GM23338 (cell line): ENCODE data around the gene SYTL1. TPM values are rescaled to one million over a fixed set of nuclear protein-coding genes. Genes with fewer than 3 reads are reported as not detected.

Experiments used
- ATAC-seq: fragments of 200-7000 bp; cut with Tn5 transposase; 3 replicates; pipeline ENCODE4 v1.9.1; 2020
- DNase-seq: peaks from one replicate; pipeline ENCODE4 v3.0.0-alpha.2; 2015; ENCODE audit warnings: low spot score
- H2AFZ ChIP-seq: fragments of 200-600 bp; sonication (generic); 2 replicates; pipeline ENCODE4 v1.8.0; 2016; ENCODE audit warnings: antibody characterized with exemption, mild to moderate bottlenecking, moderate library complexity
- H3F3A ChIP-seq: fragments of 200-600 bp; sonication (generic); replicated peaks from 2 replicates; pipeline ENCODE4 v1.8.0; 2017; ENCODE audit warnings: antibody characterized with exemption, mixed run types, low read depth
- H3K27ac ChIP-seq: fragments of 200-600 bp; sonication (generic); 2 replicates; pipeline ENCODE4 v1.6.1; 2016; ENCODE audit warnings: low read depth
- H3K27me3 ChIP-seq: fragments of 200-600 bp; sonication (generic); 2 replicates; pipeline ENCODE4 v1.8.0; 2016; ENCODE audit warnings: mild to moderate bottlenecking, mixed run types, moderate library complexity; ENCODE audit not compliant: insufficient read depth
- H3K36me3 ChIP-seq: fragments of 200-600 bp; sonication (generic); 2 replicates; pipeline ENCODE4 v1.8.0; 2016; ENCODE audit warnings: mild to moderate bottlenecking; ENCODE audit not compliant: insufficient read depth
- H3K4me1 ChIP-seq: fragments of 200-600 bp; sonication (generic); 2 replicates; pipeline ENCODE4 v1.8.0; 2016; ENCODE audit warnings: mild to moderate bottlenecking, moderate library complexity; ENCODE audit not compliant: insufficient read depth
- H3K4me2 ChIP-seq: fragments of 200-600 bp; sonication (generic); 2 replicates; pipeline ENCODE4 v1.7.1; 2017; ENCODE audit warnings: mixed run types
- H3K4me3 ChIP-seq: fragments of 200-600 bp; sonication (generic); 2 replicates; pipeline ENCODE4 v1.6.1; 2016; ENCODE audit warnings: mixed run types
- H3K79me2 ChIP-seq: fragments of 200-600 bp; sonication (generic); replicated peaks from 2 replicates; pipeline ENCODE4 v1.8.0; 2017; ENCODE audit warnings: mild to moderate bottlenecking; ENCODE audit not compliant: insufficient read depth
- H3K9me2 ChIP-seq: fragments of 200-600 bp; sonication (generic); 2 replicates; pipeline ENCODE4 v1.8.0; 2017; ENCODE audit not compliant: insufficient read depth
- H4K20me1 ChIP-seq: fragments of 200-600 bp; sonication (generic); replicated peaks from 2 replicates; pipeline ENCODE4 v1.8.0; 2017; ENCODE audit warnings: mild to moderate bottlenecking; ENCODE audit not compliant: insufficient read depth
- H3K27ac Mint-ChIP-seq: 2 replicates; pipeline ENCODE4 v1.8.0; 2020; ENCODE audit warnings: inconsistent platforms, mild to moderate bottlenecking, moderate library complexity, mixed read lengths
- H3K27me3 Mint-ChIP-seq: 3 replicates; pipeline ENCODE4 v1.8.0; 2022; ENCODE audit warnings: low read depth, mild to moderate bottlenecking, moderate library complexity, mixed read lengths, inconsistent platforms; ENCODE audit not compliant: insufficient read depth, poor library complexity
- H3K36me3 Mint-ChIP-seq: 3 replicates; pipeline ENCODE4 v1.8.0; 2021; ENCODE audit warnings: low read depth, mild to moderate bottlenecking, inconsistent platforms, moderate library complexity, mixed read lengths
- H3K4me1 Mint-ChIP-seq: 3 replicates; pipeline ENCODE4 v1.8.0; 2020; ENCODE audit warnings: mild to moderate bottlenecking, inconsistent platforms, mixed read lengths
- H3K4me3 Mint-ChIP-seq: 3 replicates; pipeline ENCODE4 v1.8.0; 2021; ENCODE audit warnings: moderate library complexity, mild to moderate bottlenecking, inconsistent platforms, mixed read lengths
- H3K9me3 Mint-ChIP-seq: 3 replicates; pipeline ENCODE4 v1.8.0; 2020; ENCODE audit warnings: moderate library complexity, mild to moderate bottlenecking, inconsistent platforms, mixed read lengths
- CREB1 ChIP-seq: fragments of 250-450 bp; sonication (Bioruptor Pico); IDR thresholded peaks from 2 replicates; pipeline ENCODE4 v1.5.0; 2020; ENCODE audit warnings: low read depth, mild to moderate bottlenecking, moderate library complexity
- EZH2phosphoT487 ChIP-seq: fragments of 200-600 bp; sonication (generic); IDR thresholded peaks from one replicate; pipeline ENCODE4 v1.8.1; 2018; ENCODE audit warnings: antibody characterized with exemption; ENCODE audit not compliant: unreplicated experiment
- JUNB ChIP-seq: IDR thresholded peaks from one replicate; pipeline ENCODE4 v1.6.1; 2016; ENCODE audit warnings: antibody characterized with exemption; ENCODE audit not compliant: unreplicated experiment
- NANOG ChIP-seq: IDR thresholded peaks from 2 replicates; pipeline ENCODE4 v1.6.1; 2016; ENCODE audit warnings: antibody characterized with exemption, borderline replicate concordance
- POLR2AphosphoS5 ChIP-seq: IDR thresholded peaks from 2 replicates; pipeline ENCODE4 v1.6.1; 2016; ENCODE audit warnings: antibody characterized with exemption, low read depth
- STAT1 ChIP-seq: IDR thresholded peaks from one replicate; pipeline ENCODE4 v1.6.1; 2016; ENCODE audit warnings: antibody characterized with exemption; ENCODE audit not compliant: unreplicated experiment
- ZNF114 ChIP-seq: fragments of 250-450 bp; sonication (Bioruptor Pico); IDR thresholded peaks from 2 replicates; pipeline ENCODE4 v1.5.0; 2020; ENCODE audit warnings: mild to moderate bottlenecking, moderate library complexity
- ZNF331 ChIP-seq: fragments of 250-450 bp; sonication (Bioruptor Pico); IDR thresholded peaks from 2 replicates; pipeline ENCODE4 v1.5.0; 2020; ENCODE audit warnings: low read depth, mild to moderate bottlenecking, moderate library complexity
- polyA plus RNA-seq: library from polyadenylated mRNA; unstranded; fragments of >200 nt; fragmentation: Nextera tagmentation; extraction: Ambion mirVana; gene quantifications from 2 replicates; pipeline ENCODE4 v1.2.1, GENCODE V29; 2016
- total RNA-seq: library from RNA; depleted of rRNA; stranded (reverse); fragments of >200 nt; shearing (Covaris generic); gene quantifications from 2 replicates; pipeline ENCODE4 v1.2.3, GENCODE V29; 2014
- TF ChIP-seq, protein P1 (sequence below), 2 experiments: fragments of 200-600 bp in 1 of 2; sonication (generic) in 1 of 2; conservative IDR thresholded peaks; 2 replicates each; pipeline versions ENCODE4 v1.5.1 to v1.6.1; 2016 to 2017; ENCODE audit warnings: antibody characterized with exemption in 2 of 2, low read depth in 2 of 2, mild to moderate bottlenecking in 2 of 2, moderate library complexity in 1 of 2
- TF ChIP-seq, protein P2 (sequence below): IDR thresholded peaks from one replicate; pipeline ENCODE4 v1.6.1; 2018; ENCODE audit warnings: antibody characterized with exemption; ENCODE audit not compliant: unreplicated experiment

Gene SYTL1
- total and polyA plus RNA-seq, 2 experiments from 2014 or later = 4.9 to 12.3 TPM

DNA sequence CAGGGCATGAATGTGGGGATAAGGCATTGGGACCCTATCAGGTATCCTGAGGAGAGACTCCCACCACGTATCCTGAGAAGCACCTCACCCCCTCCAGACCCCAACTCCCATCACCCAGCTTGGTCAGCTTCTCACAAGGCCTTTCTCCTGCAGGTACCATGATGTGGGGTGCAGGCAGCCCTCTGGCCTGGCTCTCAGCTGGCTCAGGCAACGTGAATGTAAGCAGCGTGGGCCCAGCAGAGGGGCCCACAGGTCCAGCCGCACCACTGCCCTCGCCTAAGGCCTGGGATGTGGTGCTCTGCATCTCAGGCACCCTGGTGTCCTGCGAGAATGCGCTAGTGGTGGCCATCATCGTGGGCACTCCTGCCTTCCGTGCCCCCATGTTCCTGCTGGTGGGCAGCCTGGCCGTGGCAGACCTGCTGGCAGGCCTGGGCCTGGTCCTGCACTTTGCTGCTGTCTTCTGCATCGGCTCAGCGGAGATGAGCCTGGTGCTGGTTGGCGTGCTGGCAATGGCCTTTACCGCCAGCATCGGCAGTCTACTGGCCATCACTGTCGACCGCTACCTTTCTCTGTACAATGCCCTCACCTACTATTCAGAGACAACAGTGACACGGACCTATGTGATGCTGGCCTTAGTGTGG lies 51.9 kb downstream of the SYTL1 start:
- peaks cover 36% of the 10 kb centered on the region for H3K4me1 Mint-ChIP-seq
- ATAC-seq = no peak

DNA sequence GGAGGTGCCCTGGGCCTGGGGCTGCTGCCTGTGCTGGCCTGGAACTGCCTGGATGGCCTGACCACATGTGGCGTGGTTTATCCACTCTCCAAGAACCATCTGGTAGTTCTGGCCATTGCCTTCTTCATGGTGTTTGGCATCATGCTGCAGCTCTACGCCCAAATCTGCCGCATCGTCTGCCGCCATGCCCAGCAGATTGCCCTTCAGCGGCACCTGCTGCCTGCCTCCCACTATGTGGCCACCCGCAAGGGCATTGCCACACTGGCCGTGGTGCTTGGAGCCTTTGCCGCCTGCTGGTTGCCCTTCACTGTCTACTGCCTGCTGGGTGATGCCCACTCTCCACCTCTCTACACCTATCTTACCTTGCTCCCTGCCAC lies 52.4 kb downstream of the SYTL1 start:
- Histone ChIP-seq H3K4me3 (no peak overlapping the region), H2AFZ (no peak overlapping the region), H3K4me2 (no peak overlapping the region), H3K79me2 (no peaks in the 10 kb centered on the region), H3K4me1 (peaks cover 23% of the 10 kb centered on the region), H3K27me3 (no peaks in the 10 kb centered on the region), H3F3A (peaks cover 7% of the 10 kb centered on the region; the same call in 1 of the 2 replicates), H3K27ac (no peak overlapping the region), H3K9me2 (no peaks in the 10 kb centered on the region), H4K20me1 (no peaks in the 10 kb centered on the region), H3K36me3 (no peaks in the 10 kb centered on the region)
- ATAC-seq (no peak), DNase-seq (no peak)
- Mint-ChIP-seq H3K27me3 (peaks cover 36% of the 10 kb centered on the region), H3K36me3 (peaks cover 5% of the 10 kb centered on the region; the same call in 1 of the 3 replicates), H3K4me1 (peaks cover 41% of the 10 kb centered on the region), H3K9me3 (no peaks in the 10 kb centered on the region), H3K27ac (no peak overlapping the region), H3K4me3 (peak overlapping the region; percentile 43; the same call in 2 of the 3 replicates)
- TF ChIP-seq STAT1 = no peak
- no peak for TF ChIP-seq JUNB
- TF ChIP-seq NANOG = no peak
- TF ChIP-seq CREB1 (CRISPR knock-in tag) = no peak
- TF ChIP-seq, protein P1, sequence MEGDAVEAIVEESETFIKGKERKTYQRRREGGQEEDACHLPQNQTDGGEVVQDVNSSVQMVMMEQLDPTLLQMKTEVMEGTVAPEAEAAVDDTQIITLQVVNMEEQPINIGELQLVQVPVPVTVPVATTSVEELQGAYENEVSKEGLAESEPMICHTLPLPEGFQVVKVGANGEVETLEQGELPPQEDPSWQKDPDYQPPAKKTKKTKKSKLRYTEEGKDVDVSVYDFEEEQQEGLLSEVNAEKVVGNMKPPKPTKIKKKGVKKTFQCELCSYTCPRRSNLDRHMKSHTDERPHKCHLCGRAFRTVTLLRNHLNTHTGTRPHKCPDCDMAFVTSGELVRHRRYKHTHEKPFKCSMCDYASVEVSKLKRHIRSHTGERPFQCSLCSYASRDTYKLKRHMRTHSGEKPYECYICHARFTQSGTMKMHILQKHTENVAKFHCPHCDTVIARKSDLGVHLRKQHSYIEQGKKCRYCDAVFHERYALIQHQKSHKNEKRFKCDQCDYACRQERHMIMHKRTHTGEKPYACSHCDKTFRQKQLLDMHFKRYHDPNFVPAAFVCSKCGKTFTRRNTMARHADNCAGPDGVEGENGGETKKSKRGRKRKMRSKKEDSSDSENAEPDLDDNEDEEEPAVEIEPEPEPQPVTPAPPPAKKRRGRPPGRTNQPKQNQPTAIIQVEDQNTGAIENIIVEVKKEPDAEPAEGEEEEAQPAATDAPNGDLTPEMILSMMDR (conservative IDR thresholded peaks at IDR 0.05; ENCODE audit: low read depth in 2 of 2) = no peak
- TF ChIP-seq POLR2AphosphoS5 = no peak
- TF ChIP-seq, protein P2, sequence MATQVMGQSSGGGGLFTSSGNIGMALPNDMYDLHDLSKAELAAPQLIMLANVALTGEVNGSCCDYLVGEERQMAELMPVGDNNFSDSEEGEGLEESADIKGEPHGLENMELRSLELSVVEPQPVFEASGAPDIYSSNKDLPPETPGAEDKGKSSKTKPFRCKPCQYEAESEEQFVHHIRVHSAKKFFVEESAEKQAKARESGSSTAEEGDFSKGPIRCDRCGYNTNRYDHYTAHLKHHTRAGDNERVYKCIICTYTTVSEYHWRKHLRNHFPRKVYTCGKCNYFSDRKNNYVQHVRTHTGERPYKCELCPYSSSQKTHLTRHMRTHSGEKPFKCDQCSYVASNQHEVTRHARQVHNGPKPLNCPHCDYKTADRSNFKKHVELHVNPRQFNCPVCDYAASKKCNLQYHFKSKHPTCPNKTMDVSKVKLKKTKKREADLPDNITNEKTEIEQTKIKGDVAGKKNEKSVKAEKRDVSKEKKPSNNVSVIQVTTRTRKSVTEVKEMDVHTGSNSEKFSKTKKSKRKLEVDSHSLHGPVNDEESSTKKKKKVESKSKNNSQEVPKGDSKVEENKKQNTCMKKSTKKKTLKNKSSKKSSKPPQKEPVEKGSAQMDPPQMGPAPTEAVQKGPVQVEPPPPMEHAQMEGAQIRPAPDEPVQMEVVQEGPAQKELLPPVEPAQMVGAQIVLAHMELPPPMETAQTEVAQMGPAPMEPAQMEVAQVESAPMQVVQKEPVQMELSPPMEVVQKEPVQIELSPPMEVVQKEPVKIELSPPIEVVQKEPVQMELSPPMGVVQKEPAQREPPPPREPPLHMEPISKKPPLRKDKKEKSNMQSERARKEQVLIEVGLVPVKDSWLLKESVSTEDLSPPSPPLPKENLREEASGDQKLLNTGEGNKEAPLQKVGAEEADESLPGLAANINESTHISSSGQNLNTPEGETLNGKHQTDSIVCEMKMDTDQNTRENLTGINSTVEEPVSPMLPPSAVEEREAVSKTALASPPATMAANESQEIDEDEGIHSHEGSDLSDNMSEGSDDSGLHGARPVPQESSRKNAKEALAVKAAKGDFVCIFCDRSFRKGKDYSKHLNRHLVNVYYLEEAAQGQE = no peak
- no peak for TF ChIP-seq ZNF114
- no peak for TF ChIP-seq ZNF331 (CRISPR knock-in tag)
- no peak for TF ChIP-seq EZH2phosphoT487

More for the DNA sequence above, 51.9 kb downstream of the SYTL1 start:
- no peaks in the 10 kb centered on the region for H3K9me2 ChIP-seq
- H4K20me1 ChIP-seq = no peaks in the 10 kb centered on the region
- no peak for TF ChIP-seq ZNF114
- no peak for TF ChIP-seq CREB1 (CRISPR knock-in tag)
- TF ChIP-seq ZNF331 (CRISPR knock-in tag) = no peak
- TF ChIP-seq, protein P1 (conservative IDR thresholded peaks at IDR 0.05; ENCODE audit: low read depth in 2 of 2) = no peak
- TF ChIP-seq POLR2AphosphoS5 = no peak
- peaks cover 7% of the 10 kb centered on the region; the same call in 1 of the 2 replicates for H3F3A ChIP-seq
- H2AFZ ChIP-seq = no peak overlapping the region
- H3K36me3 ChIP-seq = no peaks in the 10 kb centered on the region
- Mint-ChIP-seq H3K27ac (no peak overlapping the region), H3K27me3 (peaks cover 33% of the 10 kb centered on the region), H3K4me3 (peak overlapping the region; percentile 92), H3K36me3 (peaks cover 5% of the 10 kb centered on the region; the same call in 1 of the 3 replicates), H3K9me3 (peaks cover under 1% of the 10 kb centered on the region; the same call in 1 of the 3 replicates)
- H3K79me2 ChIP-seq = no peaks in the 10 kb centered on the region
- no peak overlapping the region for H3K27ac ChIP-seq
- no peaks in the 10 kb centered on the region for H3K27me3 ChIP-seq
- H3K4me3 ChIP-seq = peak overlapping the region; percentile 94; the same call in 1 of the 2 replicates
- peak overlapping the region; percentile 89 for H3K4me2 ChIP-seq
- no peak for DNase-seq
- peaks cover 19% of the 10 kb centered on the region for H3K4me1 ChIP-seq
